Endodermal cell (in vitro differentiated cells): ENCODE measurements around the gene VAV1. TPM values are rescaled to one million over a fixed set of nuclear protein-coding genes. Genes with fewer than 3 reads are reported as not detected.

ENCODE experiments used
- DNase-seq: peaks from one replicate; pipeline ENCODE4 v3.0.0-alpha.2; 2017
- H3K27ac ChIP-seq: 2 replicates; pipeline ENCODE4 v1.5.1; 2013; ENCODE audit warnings: mild to moderate bottlenecking, low read depth, low read length, moderate library complexity
- H3K27me3 ChIP-seq: 2 replicates; pipeline ENCODE4 v1.6.1; 2013; ENCODE audit warnings: mild to moderate bottlenecking, low read length, moderate library complexity; ENCODE audit not compliant: insufficient read depth, control insufficient read depth, poor library complexity, severe bottlenecking
- H3K36me3 ChIP-seq: 2 replicates; pipeline ENCODE4 v1.7.0; 2013; ENCODE audit warnings: mild to moderate bottlenecking, low read length, moderate library complexity; ENCODE audit not compliant: control insufficient read depth, insufficient read depth
- H3K4me1 ChIP-seq: one replicate; pipeline ENCODE4 v1.7.0; 2013; ENCODE audit warnings: low read length; ENCODE audit not compliant: control insufficient read depth, insufficient read depth
- H3K4me3 ChIP-seq: 2 replicates; pipeline ENCODE4 v1.5.1; 2013; ENCODE audit warnings: mild to moderate bottlenecking, low read length, moderate library complexity
- H3K9ac ChIP-seq: 2 replicates; pipeline ENCODE4 v1.6.1; 2013; ENCODE audit warnings: mild to moderate bottlenecking, low read length, moderate library complexity; ENCODE audit not compliant: poor library complexity, severe bottlenecking; ENCODE audit errors: extremely low read depth
- H3K9me3 ChIP-seq: 2 replicates; pipeline ENCODE4 v1.6.1; 2013; ENCODE audit warnings: mild to moderate bottlenecking, low read length, moderate library complexity; ENCODE audit not compliant: control insufficient read depth
- H3K27ac Mint-ChIP-seq: 2 replicates; pipeline ENCODE4 v1.8.0; 2020; ENCODE audit warnings: mixed read lengths
- H3K27me3 Mint-ChIP-seq: 2 replicates; pipeline ENCODE4 v1.8.0; 2021; ENCODE audit warnings: mild to moderate bottlenecking, mixed read lengths; ENCODE audit not compliant: insufficient read depth
- H3K36me3 Mint-ChIP-seq: 2 replicates; pipeline ENCODE4 v1.8.0; 2020; ENCODE audit warnings: low read depth, mixed read lengths
- H3K4me1 Mint-ChIP-seq: 2 replicates; pipeline ENCODE4 v1.8.0; 2020; ENCODE audit warnings: mixed read lengths
- H3K4me3 Mint-ChIP-seq: 2 replicates; pipeline ENCODE4 v1.8.0; 2020; ENCODE audit warnings: mild to moderate bottlenecking, moderate library complexity, mixed read lengths
- H3K9me3 Mint-ChIP-seq: 2 replicates; pipeline ENCODE4 v1.8.0; 2020; ENCODE audit warnings: mild to moderate bottlenecking, mixed read lengths
- WGBS, 2 experiments: methylation state at CpG; one replicate each; pipeline versions ENCODE4 v1.1.5 to v1.1.7; 2013; ENCODE audit warnings: missing lambda C conversion rate in 2 of 2, mixed read lengths in 1 of 2; ENCODE audit not compliant: insufficient coverage in 1 of 2, insufficient read length in 1 of 2; 5-methylcytosine and 5-hydroxymethylcytosine counted together
- total RNA-seq, 2 donors: library from RNA; stranded (reverse); fragmentation: NEBNext Ultra II Directional in 1 of 2; extraction: Animal tissue kit (Norgen Biotek cat#: 25700) in 1 of 2; gene quantifications; 2 replicates in 1 of 2; 3 replicates in 1 of 2; pipeline ENCODE4 v1.2.1, GENCODE V29; 2021
- TF ChIP-seq, protein P1 (sequence below): fragments of 200-600 bp; sonication (generic); conservative IDR thresholded peaks from 2 replicates; pipeline ENCODE4 v1.5.0; 2021; ENCODE audit warnings: antibody characterized with exemption, mild to moderate bottlenecking

Gene VAV1
- total RNA-seq, 2 donors from 2014 or later, result not detected

- no peaks in the 10 kb centered on the region for H3K9me3 ChIP-seq
- Mint-ChIP-seq H3K27me3 (peaks cover under 1% of the 10 kb centered on the region), H3K36me3 (no peaks in the 10 kb centered on the region), H3K9me3 (no peaks in the 10 kb centered on the region), H3K4me1 (no peaks in the 10 kb centered on the region), H3K4me3 (no peak overlapping the region), H3K27ac (no peak overlapping the region)
- no peak overlapping the region for H3K27ac ChIP-seq
- no peaks in the 10 kb centered on the region for H3K36me3 ChIP-seq
- TF ChIP-seq, protein P1, sequence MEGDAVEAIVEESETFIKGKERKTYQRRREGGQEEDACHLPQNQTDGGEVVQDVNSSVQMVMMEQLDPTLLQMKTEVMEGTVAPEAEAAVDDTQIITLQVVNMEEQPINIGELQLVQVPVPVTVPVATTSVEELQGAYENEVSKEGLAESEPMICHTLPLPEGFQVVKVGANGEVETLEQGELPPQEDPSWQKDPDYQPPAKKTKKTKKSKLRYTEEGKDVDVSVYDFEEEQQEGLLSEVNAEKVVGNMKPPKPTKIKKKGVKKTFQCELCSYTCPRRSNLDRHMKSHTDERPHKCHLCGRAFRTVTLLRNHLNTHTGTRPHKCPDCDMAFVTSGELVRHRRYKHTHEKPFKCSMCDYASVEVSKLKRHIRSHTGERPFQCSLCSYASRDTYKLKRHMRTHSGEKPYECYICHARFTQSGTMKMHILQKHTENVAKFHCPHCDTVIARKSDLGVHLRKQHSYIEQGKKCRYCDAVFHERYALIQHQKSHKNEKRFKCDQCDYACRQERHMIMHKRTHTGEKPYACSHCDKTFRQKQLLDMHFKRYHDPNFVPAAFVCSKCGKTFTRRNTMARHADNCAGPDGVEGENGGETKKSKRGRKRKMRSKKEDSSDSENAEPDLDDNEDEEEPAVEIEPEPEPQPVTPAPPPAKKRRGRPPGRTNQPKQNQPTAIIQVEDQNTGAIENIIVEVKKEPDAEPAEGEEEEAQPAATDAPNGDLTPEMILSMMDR, result no peak
- 67 to 88% methylated on average over 3 to 10 of the region's 10 CpGs for WGBS, 2 experiments
- no peak overlapping the region for H3K9ac ChIP-seq
- no peaks in the 10 kb centered on the region for H3K4me1 ChIP-seq
- H3K4me3 ChIP-seq, result no peak overlapping the region
- DNase-seq, result no peak
- no peaks in the 10 kb centered on the region for H3K27me3 ChIP-seq
Measured at GRCh38 chr19:6861683-6862286, 89.3 kb downstream of the VAV1 start.

GRCh38 chr19:6862673-6863078 is 90.2 kb downstream of the VAV1 start:
- Histone ChIP-seq H3K27ac (no peak overlapping the region), H3K9me3 (peaks cover 8% of the 10 kb centered on the region), H3K9ac (no peak overlapping the region), H3K4me3 (no peak overlapping the region), H3K4me1 (no peaks in the 10 kb centered on the region), H3K36me3 (no peaks in the 10 kb centered on the region), H3K27me3 (no peaks in the 10 kb centered on the region)
- TF ChIP-seq, protein P1, result peak; percentile 87
- Mint-ChIP-seq H3K4me1 (no peaks in the 10 kb centered on the region), H3K27ac (peak overlapping the region; percentile 9), H3K27me3 (peaks cover 3% of the 10 kb centered on the region), H3K4me3 (peak overlapping the region; percentile 35), H3K36me3 (no peaks in the 10 kb centered on the region), H3K9me3 (no peaks in the 10 kb centered on the region)
- peak; percentile 97 for DNase-seq
- 8 to 13% methylated on average over 7 to 16 of the region's 16 CpGs for WGBS, 2 experiments

- 80 to 84% methylated on average over 7 to 8 of the region's 9 CpGs for WGBS, 2 experiments
- Mint-ChIP-seq H3K4me3 (no peak overlapping the region), H3K27ac (no peak overlapping the region), H3K4me1 (no peaks in the 10 kb centered on the region), H3K36me3 (no peaks in the 10 kb centered on the region), H3K27me3 (peaks cover 3% of the 10 kb centered on the region), H3K9me3 (no peaks in the 10 kb centered on the region)
- no peak for DNase-seq
- H3K9me3 ChIP-seq, result peaks cover 16% of the 10 kb centered on the region
- no peaks in the 10 kb centered on the region for H3K36me3 ChIP-seq
- H3K27me3 ChIP-seq, result no peaks in the 10 kb centered on the region
- no peak overlapping the region for H3K4me3 ChIP-seq
- H3K27ac ChIP-seq, result no peak overlapping the region
- no peak overlapping the region for H3K9ac ChIP-seq
- TF ChIP-seq, protein P1, result no peak
- no peaks in the 10 kb centered on the region for H3K4me1 ChIP-seq
Measured at GRCh38 chr19:6864325-6864940, 91.9 kb downstream of the VAV1 start.
